ENCODE results near the gene ECI1.

Gene ECI1

DNA sequence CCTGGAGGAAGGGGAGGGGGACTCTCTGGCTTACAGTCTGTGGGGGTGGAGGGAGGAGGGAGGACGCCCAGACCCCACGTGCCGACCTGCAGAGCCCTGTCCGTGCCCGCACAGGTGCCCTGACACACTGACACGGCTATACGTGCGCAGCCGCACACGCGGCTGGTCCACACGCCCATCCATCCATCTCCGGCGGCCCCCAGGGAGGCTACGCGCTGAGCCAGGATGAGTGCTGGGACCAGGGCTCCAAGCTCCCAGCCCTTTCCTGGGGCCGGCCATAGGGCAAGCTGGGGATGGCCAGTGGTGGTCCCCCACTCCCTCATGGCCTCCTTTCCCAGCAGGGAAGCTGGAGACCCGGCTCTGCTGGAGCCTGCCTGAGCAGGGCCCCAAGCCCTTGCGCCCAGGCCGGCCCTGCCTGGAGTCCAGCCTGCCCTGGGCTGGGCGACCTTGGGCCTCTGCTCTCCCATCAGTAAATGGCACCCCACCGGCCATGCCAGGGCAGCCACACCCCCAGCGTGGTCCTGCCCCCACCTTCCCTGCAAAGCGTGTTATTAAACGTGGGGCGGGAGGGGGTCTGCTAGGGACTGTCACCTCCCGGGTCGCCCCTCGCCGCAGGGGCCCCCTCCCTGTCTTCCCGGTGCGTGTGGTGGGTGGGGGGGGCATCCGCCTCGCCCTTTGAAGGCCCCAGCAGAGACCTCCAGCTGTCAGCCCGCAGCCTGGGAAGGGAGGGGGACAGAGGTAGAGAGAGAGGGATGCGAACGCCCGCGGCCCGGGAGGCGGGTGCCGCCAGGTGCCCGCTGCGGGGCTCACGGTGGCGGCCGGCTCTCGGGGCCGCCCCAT, 55.8 kb downstream of the ECI1 start:
- no peak for DNase-seq (ENCODE audit: low read depth)

DNA sequence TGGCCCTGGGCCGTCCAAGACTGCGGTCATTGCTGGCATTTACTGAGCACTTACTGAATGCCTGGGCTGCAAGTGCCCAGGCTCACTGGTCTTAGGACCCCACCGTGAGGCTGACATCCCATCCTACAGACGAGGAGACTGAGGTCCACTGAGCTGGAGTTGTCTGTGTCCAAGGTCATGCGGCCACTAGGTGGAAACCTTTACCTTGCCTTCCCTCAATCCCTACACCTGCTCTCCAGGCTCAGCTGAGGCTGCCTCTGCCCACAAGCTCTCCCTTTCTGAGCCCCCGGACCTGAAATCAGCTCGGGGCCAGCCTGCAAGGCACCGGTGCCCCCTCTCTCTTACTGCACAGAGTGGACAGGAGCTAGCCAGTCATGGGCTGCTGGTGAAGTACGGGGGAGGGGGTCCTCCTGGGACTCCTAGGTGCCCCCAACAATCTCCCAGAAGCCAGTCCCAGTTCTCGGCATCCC, 56.5 kb downstream of the ECI1 start:
- DNase-seq (ENCODE audit: low read depth), result no peak

DNA sequence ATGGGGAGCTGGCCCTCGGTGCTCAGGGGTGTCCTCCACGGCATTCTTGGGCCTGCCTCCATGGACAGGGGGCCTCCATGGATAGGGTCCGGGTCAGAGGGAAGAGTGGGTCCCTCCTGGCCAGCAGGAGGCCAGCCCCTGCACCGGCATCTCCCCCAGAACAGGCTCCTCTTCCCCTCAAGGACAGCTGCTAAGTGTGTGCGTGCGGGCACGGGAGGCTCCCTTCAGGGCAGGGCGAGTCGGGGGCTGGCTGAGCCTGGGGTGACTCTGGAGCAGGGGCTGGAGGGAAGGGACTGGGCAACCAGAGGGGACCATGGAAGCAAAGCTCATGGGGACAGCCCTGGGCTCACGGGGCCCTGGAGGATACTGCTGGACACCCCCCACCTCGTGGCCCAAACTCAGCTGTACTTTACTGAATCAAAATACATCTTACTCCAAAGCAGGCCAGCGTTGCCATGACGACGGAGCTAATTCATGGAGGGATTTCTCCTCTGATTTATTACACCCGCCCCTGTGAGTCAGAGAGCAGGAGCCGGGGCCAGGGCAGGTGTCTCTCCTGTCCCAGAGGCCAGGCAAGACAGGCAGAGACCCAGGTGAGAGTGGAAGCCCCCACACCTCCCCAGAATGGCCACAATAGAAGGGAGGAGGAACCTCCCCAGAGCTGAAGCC, 57.1 kb downstream of the ECI1 start:
- DNase-seq (ENCODE audit: low read depth), result no peak

DNA sequence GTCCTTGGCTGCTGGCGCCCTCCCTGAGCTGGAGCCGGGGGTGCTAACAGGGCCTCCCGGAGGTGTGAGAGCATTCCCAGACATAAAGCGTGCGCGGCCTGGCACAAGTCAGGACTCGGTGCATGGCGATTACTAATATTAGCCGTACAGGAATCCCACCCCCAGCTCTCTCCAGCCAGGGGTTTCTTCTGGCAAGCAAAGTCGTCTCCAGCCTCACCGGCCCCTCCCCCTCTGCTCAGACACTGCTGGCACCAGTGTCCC, 60.0 kb downstream of the ECI1 start:
- DNase-seq (ENCODE audit: low read depth), result no peak

DNA sequence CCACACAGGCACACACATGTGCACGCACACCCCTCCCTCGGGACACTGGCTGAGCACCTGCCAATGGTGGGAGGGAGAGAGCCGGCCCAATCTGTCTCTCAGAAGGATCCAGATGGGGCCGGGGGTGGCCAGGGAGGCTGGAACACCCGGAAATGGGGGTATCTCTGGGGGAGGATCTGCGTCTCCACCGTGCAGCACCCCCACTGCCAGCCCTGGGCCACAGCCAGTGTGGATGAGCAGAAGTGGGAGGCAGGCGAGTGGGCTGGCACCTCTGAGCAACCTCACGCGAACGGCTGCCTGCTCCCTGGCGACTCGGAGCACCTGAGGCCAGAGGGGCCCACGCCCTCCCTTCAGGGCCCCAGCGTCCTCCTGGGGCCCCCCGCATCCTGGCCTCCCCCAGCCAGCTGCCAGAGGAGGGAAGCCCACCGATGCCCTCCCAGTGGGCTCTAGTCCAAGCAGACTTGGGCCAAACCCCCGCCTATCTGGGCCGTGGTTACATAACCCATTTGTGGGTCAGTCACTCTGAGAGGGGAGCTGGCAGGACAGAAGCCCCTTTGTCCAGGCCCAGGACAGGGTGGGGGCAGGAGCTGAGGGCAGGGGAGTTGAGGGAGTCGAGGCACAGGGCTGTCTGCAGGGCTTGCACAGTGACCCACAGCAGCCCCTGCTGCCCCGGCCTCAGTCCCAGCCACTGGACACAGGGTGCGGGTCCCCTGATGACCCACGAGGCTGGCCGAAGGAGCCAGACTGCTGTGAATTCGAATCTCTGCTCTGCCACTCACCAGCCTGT, 60.5 kb downstream of the ECI1 start:
- DNase-seq (ENCODE audit: low read depth), result no peak

DNA sequence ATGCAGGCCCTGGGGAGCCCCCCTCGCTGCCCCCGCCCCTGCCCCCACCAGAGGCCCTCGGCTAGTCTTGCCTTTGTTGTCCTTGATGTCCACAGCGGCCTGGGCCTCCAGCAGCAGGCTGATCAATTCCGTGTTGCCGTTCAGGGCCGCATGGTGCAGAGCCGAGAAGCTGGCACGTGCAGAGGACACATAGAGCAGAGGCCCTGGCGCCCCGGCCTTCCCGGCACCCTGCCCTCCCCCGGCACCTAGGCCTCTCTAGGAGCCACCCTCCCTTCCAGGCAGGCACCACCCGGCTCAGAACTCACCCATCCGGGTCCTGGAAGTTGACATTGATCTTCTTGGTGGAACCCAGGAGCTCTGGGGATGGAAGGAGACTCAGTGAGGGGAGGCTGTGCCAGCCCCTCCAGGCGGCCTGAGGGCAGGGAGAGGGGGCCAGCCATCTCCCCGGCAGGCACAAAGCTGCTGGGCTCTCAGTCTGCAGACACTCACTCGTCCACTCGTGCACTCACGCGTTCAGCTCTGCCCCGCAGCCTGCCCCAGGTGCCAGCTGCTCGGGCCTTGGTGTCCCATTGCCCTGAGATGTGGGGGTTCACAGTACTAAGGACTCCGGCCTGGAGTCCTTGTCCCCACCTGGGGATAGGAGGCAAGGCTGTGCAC, 61.3 kb downstream of the ECI1 start:
- no peak for DNase-seq (ENCODE audit: low read depth)
